ENCODE measurements around the gene JAKMIP1. TPM values are rescaled to one million over a fixed set of nuclear protein-coding genes. Genes with fewer than 3 reads are reported as not detected.

JAKMIP1 gene
- total and polyA plus RNA-seq, 2 of the 13 experiments (the other 11 are each of a cell fraction or from before 2014, with no cell fraction given) = not detected

DNA sequence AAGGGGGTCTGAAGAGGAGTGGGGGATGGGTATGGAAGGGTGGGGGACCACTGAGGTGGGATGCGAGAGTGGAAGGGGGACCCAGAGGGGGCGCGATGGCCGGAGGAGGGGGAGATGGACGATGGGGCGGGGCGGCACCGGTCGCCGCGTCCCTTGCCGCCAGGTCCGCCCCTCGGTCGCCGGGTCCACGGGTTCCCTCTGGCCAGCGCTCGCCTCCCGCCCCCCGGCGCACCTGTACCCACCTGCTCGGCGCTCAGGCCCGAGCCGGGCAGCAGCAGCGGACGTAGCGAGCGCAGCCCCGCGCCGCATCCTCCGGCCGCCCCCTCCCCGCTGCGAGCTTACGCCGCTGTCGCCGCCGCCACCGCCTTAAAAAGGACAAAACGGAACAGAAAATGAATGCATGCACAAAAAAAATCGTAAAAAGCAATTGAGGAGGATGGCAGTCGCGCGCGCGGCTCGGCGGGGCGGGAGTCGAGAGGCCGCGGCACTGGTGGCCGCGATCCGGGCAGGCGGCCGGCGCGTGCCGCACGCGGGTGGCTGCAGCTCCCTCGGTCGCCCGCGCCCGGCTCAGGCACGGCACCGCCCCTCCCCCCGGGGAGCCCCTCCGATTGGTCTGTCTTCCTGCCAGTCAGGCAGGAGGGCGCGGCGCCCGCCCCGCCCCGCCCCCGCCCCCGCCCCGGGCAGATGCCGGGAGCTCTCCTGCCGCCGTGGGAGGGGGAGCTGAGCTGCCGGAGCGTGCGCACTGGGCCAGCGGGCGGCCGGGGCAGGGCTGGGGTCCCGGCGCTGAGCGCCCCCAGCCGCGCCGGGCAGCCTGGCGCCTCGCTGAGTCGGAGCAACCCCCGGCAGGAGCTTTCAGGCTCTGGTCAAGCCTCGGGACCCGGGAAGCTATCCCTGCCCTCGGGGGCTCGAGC is at the start of gene JAKMIP1 (continued):
- TF ChIP-seq, protein P1, sequence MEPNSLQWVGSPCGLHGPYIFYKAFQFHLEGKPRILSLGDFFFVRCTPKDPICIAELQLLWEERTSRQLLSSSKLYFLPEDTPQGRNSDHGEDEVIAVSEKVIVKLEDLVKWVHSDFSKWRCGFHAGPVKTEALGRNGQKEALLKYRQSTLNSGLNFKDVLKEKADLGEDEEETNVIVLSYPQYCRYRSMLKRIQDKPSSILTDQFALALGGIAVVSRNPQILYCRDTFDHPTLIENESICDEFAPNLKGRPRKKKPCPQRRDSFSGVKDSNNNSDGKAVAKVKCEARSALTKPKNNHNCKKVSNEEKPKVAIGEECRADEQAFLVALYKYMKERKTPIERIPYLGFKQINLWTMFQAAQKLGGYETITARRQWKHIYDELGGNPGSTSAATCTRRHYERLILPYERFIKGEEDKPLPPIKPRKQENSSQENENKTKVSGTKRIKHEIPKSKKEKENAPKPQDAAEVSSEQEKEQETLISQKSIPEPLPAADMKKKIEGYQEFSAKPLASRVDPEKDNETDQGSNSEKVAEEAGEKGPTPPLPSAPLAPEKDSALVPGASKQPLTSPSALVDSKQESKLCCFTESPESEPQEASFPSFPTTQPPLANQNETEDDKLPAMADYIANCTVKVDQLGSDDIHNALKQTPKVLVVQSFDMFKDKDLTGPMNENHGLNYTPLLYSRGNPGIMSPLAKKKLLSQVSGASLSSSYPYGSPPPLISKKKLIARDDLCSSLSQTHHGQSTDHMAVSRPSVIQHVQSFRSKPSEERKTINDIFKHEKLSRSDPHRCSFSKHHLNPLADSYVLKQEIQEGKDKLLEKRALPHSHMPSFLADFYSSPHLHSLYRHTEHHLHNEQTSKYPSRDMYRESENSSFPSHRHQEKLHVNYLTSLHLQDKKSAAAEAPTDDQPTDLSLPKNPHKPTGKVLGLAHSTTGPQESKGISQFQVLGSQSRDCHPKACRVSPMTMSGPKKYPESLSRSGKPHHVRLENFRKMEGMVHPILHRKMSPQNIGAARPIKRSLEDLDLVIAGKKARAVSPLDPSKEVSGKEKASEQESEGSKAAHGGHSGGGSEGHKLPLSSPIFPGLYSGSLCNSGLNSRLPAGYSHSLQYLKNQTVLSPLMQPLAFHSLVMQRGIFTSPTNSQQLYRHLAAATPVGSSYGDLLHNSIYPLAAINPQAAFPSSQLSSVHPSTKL (CRISPR knock-in tag; IDR thresholded peaks at IDR 0.05) = no peak
- TF ChIP-seq ZNF570 (CRISPR knock-in tag; IDR thresholded peaks at IDR 0.05; ENCODE audit: borderline replicate concordance) (no peak), ZKSCAN5 (CRISPR knock-in tag; IDR thresholded peaks at IDR 0.05) (no peak), ZNF724P (CRISPR knock-in tag; IDR thresholded peaks at IDR 0.05; ENCODE audit: borderline replicate concordance) (no peak)

GRCh38 chr4:6248394-6248793 is 48.0 kb upstream of the JAKMIP1 start:
- Histone ChIP-seq H2AFZ (ENCODE audit: low read length) (no peak overlapping the region), H3K9me3 (ENCODE audit: low read length) (no peaks in the 10 kb centered on the region), H3K4me3 (replicated peaks in 1 of 3; ENCODE audit: insufficient read depth in 1 of 3, low read depth in 2 of 3, low read length in 3 of 3) (no peak overlapping the region), H4K20me1 (ENCODE audit: insufficient read depth, low read length) (no peaks in the 10 kb centered on the region), H3K9ac (ENCODE audit: insufficient read depth, low read depth, low read length) (no peak overlapping the region), H3K27me3 (ENCODE audit: control insufficient read depth in 1 of 2, insufficient read depth in 2 of 2, low read length in 2 of 2) (peaks cover 2 to 32% of the 10 kb centered on the region in 2 experiments; a peak in 2 of 5 replicates), H3K4me2 (ENCODE audit: low read depth, low read length) (no peak overlapping the region), H3K27ac (ENCODE audit: extremely low read length, insufficient read depth, low read length) (no peak overlapping the region), H3K4me1 (ENCODE audit: insufficient read depth, low read length) (no peaks in the 10 kb centered on the region), H3K79me2 (ENCODE audit: insufficient read depth, low read length) (no peaks in the 10 kb centered on the region), H3K36me3 (replicated peaks in 1 of 2; ENCODE audit: control insufficient read depth in 1 of 2, insufficient read depth in 2 of 2, low read length in 2 of 2) (no peaks in the 10 kb centered on the region)
- ATAC-seq (no peak), DNase-seq (ENCODE audit: low spot score) (no peak), FAIRE-seq (no peak)
- 0% methylated on average over 3 of the region's 10 CpGs for WGBS (ENCODE audit: low lambda C conversion rate)
- in situ Hi-C loops (cut with HindIII; ENCODE audit: extremely low pct_ligation_motif_present, low pct_unique_long_range_greater_than_20kb) = loop anchor here (25.0 kb wide), 1 partner anchor 314 kb away; no protein-coding TSS in a partner anchor
- BruUV-seq (replicated peaks) = no TSS peak
- intact Hi-C loops (cut with micrococcal nuclease; ENCODE audit: unreplicated experiment) = loop anchor here (2.0 kb wide), 1 partner anchor 134 kb away; no protein-coding TSS in a partner anchor
- CTCF ChIA-PET (ENCODE audit: low intra/inter-chr PET ratio, low total read pairs) = no interaction called here
- POLR2A ChIA-PET = no interaction called here
- TF ChIP-seq, protein P2, sequence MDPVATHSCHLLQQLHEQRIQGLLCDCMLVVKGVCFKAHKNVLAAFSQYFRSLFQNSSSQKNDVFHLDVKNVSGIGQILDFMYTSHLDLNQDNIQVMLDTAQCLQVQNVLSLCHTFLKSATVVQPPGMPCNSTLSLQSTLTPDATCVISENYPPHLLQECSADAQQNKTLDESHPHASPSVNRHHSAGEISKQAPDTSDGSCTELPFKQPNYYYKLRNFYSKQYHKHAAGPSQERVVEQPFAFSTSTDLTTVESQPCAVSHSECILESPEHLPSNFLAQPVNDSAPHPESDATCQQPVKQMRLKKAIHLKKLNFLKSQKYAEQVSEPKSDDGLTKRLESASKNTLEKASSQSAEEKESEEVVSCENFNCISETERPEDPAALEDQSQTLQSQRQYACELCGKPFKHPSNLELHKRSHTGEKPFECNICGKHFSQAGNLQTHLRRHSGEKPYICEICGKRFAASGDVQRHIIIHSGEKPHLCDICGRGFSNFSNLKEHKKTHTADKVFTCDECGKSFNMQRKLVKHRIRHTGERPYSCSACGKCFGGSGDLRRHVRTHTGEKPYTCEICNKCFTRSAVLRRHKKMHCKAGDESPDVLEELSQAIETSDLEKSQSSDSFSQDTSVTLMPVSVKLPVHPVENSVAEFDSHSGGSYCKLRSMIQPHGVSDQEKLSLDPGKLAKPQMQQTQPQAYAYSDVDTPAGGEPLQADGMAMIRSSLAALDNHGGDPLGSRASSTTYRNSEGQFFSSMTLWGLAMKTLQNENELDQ (CRISPR knock-in tag; IDR thresholded peaks at IDR 0.05; ENCODE audit: borderline replicate concordance) = no peak
- TF ChIP-seq AKAP8 (CRISPR knock-in tag; IDR thresholded peaks at IDR 0.05) (no peak), MYPOP (CRISPR knock-in tag; IDR thresholded peaks at IDR 0.05) (no peak), HOXD1 (CRISPR knock-in tag; IDR thresholded peaks at IDR 0.05) (no peak)
- TF ChIP-seq, protein P3, sequence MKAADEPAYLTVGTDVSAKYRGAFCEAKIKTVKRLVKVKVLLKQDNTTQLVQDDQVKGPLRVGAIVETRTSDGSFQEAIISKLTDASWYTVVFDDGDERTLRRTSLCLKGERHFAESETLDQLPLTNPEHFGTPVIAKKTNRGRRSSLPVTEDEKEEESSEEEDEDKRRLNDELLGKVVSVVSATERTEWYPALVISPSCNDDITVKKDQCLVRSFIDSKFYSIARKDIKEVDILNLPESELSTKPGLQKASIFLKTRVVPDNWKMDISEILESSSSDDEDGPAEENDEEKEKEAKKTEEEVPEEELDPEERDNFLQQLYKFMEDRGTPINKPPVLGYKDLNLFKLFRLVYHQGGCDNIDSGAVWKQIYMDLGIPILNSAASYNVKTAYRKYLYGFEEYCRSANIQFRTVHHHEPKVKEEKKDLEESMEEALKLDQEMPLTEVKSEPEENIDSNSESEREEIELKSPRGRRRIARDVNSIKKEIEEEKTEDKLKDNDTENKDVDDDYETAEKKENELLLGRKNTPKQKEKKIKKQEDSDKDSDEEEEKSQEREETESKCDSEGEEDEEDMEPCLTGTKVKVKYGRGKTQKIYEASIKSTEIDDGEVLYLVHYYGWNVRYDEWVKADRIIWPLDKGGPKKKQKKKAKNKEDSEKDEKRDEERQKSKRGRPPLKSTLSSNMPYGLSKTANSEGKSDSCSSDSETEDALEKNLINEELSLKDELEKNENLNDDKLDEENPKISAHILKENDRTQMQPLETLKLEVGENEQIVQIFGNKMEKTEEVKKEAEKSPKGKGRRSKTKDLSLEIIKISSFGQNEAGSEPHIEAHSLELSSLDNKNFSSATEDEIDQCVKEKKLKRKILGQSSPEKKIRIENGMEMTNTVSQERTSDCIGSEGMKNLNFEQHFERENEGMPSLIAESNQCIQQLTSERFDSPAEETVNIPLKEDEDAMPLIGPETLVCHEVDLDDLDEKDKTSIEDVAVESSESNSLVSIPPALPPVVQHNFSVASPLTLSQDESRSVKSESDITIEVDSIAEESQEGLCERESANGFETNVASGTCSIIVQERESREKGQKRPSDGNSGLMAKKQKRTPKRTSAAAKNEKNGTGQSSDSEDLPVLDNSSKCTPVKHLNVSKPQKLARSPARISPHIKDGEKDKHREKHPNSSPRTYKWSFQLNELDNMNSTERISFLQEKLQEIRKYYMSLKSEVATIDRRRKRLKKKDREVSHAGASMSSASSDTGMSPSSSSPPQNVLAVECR (CRISPR knock-in tag; IDR thresholded peaks at IDR 0.05; ENCODE audit: borderline replicate concordance) = no peak
